H9 (cell line): ENCODE measurements around the gene ZNF106. TPM values are rescaled to one million over a fixed set of nuclear protein-coding genes. Genes with fewer than 3 reads are reported as not detected.

Experiments used
- DNase-seq: peaks from one replicate; pipeline ENCODE4 v3.0.0-alpha.2; 2017
- H2AFZ ChIP-seq: one replicate; pipeline ENCODE4 v1.6.1; 2013; ENCODE audit warnings: mild to moderate bottlenecking, low read length, control low read depth, moderate library complexity
- H2AK5ac ChIP-seq: 2 replicates; pipeline ENCODE4 v1.6.1; 2013; ENCODE audit warnings: low read length, control low read depth, mixed read lengths; ENCODE audit not compliant: insufficient read length
- H2BK120ac ChIP-seq: one replicate; pipeline ENCODE4 v1.6.1; 2013; ENCODE audit warnings: low read depth, mild to moderate bottlenecking, low read length, control low read depth, inconsistent platforms; ENCODE audit not compliant: poor library complexity, severe bottlenecking
- H2BK12ac ChIP-seq: 2 replicates; pipeline ENCODE4 v1.6.1; 2013; ENCODE audit warnings: low read length, control low read depth, mixed read lengths, low read depth; ENCODE audit not compliant: insufficient read length
- H2BK15ac ChIP-seq: 2 replicates; pipeline ENCODE4 v1.6.1; 2013; ENCODE audit warnings: low read depth, low read length, control low read depth
- H2BK20ac ChIP-seq: one replicate; pipeline ENCODE4 v1.6.1; 2013; ENCODE audit warnings: low read depth, mild to moderate bottlenecking, low read length, control low read depth, inconsistent platforms; ENCODE audit not compliant: poor library complexity, severe bottlenecking
- H2BK5ac ChIP-seq: 2 replicates; pipeline ENCODE4 v1.6.1; 2013; ENCODE audit warnings: low read length, control low read depth, mixed read lengths; ENCODE audit not compliant: insufficient read length
- H3K14ac ChIP-seq: 2 replicates; pipeline ENCODE4 v1.6.1; 2013; ENCODE audit warnings: low read length, control low read depth; ENCODE audit not compliant: insufficient read depth
- H3K18ac ChIP-seq: 2 replicates; pipeline ENCODE4 v1.6.1; 2013; ENCODE audit warnings: low read depth, mild to moderate bottlenecking, mixed read lengths, low read length, control low read depth; ENCODE audit not compliant: insufficient read length
- H3K23ac ChIP-seq: 2 replicates; pipeline ENCODE4 v1.6.1; 2013; ENCODE audit warnings: low read length, control low read depth, mixed read lengths, low read depth; ENCODE audit not compliant: insufficient read length
- H3K23me2 ChIP-seq: 2 replicates; pipeline ENCODE4 v1.6.1; 2013; ENCODE audit warnings: low read depth, mild to moderate bottlenecking, mixed read lengths, low read length, control low read depth; ENCODE audit not compliant: insufficient read length, poor library complexity, severe bottlenecking
- H3K27ac ChIP-seq: 2 replicates; pipeline ENCODE4 v1.5.1; 2013; ENCODE audit warnings: low read length, control low read depth, mixed read lengths, low read depth; ENCODE audit not compliant: insufficient read length
- H3K27me3 ChIP-seq: 2 replicates; pipeline ENCODE4 v1.6.1; 2013; ENCODE audit warnings: low read length, control low read depth, inconsistent platforms; ENCODE audit not compliant: insufficient read depth
- H3K4ac ChIP-seq: 2 replicates; pipeline ENCODE4 v1.6.1; 2013; ENCODE audit warnings: low read depth, mild to moderate bottlenecking, control low read depth, inconsistent platforms, low read length, moderate library complexity
- H3K4me1 ChIP-seq: 2 replicates; pipeline ENCODE4 v1.6.1; 2013; ENCODE audit warnings: low read length, control low read depth, inconsistent platforms; ENCODE audit not compliant: insufficient read depth
- H3K4me2 ChIP-seq: 2 replicates; pipeline ENCODE4 v1.6.1; 2013; ENCODE audit warnings: low read length, control low read depth, mixed read lengths; ENCODE audit not compliant: insufficient read length, insufficient read depth
- H3K56ac ChIP-seq: 2 replicates; pipeline ENCODE4 v1.6.1; 2013; ENCODE audit warnings: low read depth, mild to moderate bottlenecking, mixed read lengths, low read length, control low read depth; ENCODE audit not compliant: insufficient read length
- H3K79me1 ChIP-seq: 2 replicates; pipeline ENCODE4 v1.6.1; 2013; ENCODE audit warnings: low read depth, mild to moderate bottlenecking, moderate library complexity, low read length, control low read depth, inconsistent platforms; ENCODE audit not compliant: insufficient read depth, poor library complexity, severe bottlenecking
- H3K79me2 ChIP-seq: 2 replicates; pipeline ENCODE4 v1.6.1; 2013; ENCODE audit warnings: low read length, control low read depth, inconsistent platforms; ENCODE audit not compliant: insufficient read depth
- H3K9ac ChIP-seq: 2 replicates; pipeline ENCODE4 v1.6.1; 2013; ENCODE audit warnings: low read length, control low read depth, mixed read lengths; ENCODE audit not compliant: insufficient read length; ENCODE audit errors: extremely low read depth
- H3K9me3 ChIP-seq: one replicate; pipeline ENCODE4 v1.6.1; 2013; ENCODE audit warnings: low read depth, low read length, inconsistent platforms; ENCODE audit not compliant: control insufficient read depth
- H3T11ph ChIP-seq: one replicate; pipeline ENCODE4 v1.6.1; 2013; ENCODE audit warnings: mild to moderate bottlenecking, low read length, control low read depth, inconsistent platforms
- H4K20me1 ChIP-seq: one replicate; pipeline ENCODE4 v1.6.1; 2013; ENCODE audit not compliant: control insufficient read depth, insufficient read length, insufficient read depth
- H4K5ac ChIP-seq: 2 replicates; pipeline ENCODE4 v1.6.1; 2013; ENCODE audit warnings: low read depth, mild to moderate bottlenecking, mixed read lengths, low read length, control low read depth; ENCODE audit not compliant: insufficient read length
- H4K8ac ChIP-seq: replicated peaks from 2 replicates; pipeline ENCODE4 v1.6.1; 2013; ENCODE audit warnings: low read length, control low read depth, mixed read lengths, low read depth; ENCODE audit not compliant: insufficient read length
- H4K91ac ChIP-seq: 2 replicates; pipeline ENCODE4 v1.6.1; 2013; ENCODE audit warnings: low read depth, mild to moderate bottlenecking, moderate library complexity, mixed read lengths, low read length, control low read depth; ENCODE audit not compliant: insufficient read length
- H3K27ac Mint-ChIP-seq, 3 experiments: 2 replicates in 2 of 3; 3 replicates in 1 of 3; pipeline ENCODE4 v1.8.0; 2020 to 2021; ENCODE audit warnings: mixed read lengths in 3 of 3, mild to moderate bottlenecking in 1 of 3, moderate library complexity in 1 of 3
- H3K27me3 Mint-ChIP-seq: 2 replicates; pipeline ENCODE4 v1.8.0; 2021; ENCODE audit warnings: low read depth, mild to moderate bottlenecking, moderate library complexity, mixed read lengths
- H3K36me3 Mint-ChIP-seq, 3 experiments: 2 replicates in 2 of 3; 3 replicates in 1 of 3; pipeline ENCODE4 v1.8.0; 2020 to 2021; ENCODE audit warnings: low read depth in 3 of 3, mixed read lengths in 3 of 3; ENCODE audit not compliant: insufficient read depth in 1 of 3
- H3K4me1 Mint-ChIP-seq, 2 experiments: 2 replicates each; pipeline ENCODE4 v1.8.0; 2020; ENCODE audit warnings: mixed read lengths in 2 of 2
- H3K4me3 Mint-ChIP-seq, 2 experiments: 2 replicates in 1 of 2; 3 replicates in 1 of 2; pipeline ENCODE4 v1.8.0; 2020 to 2021; ENCODE audit warnings: mild to moderate bottlenecking in 2 of 2, mixed read lengths in 2 of 2, moderate library complexity in 1 of 2
- H3K9me3 Mint-ChIP-seq, 2 experiments: 2 replicates in 1 of 2; 3 replicates in 1 of 2; pipeline ENCODE4 v1.8.0; 2020; ENCODE audit warnings: mild to moderate bottlenecking in 2 of 2, mixed read lengths in 2 of 2, moderate library complexity in 1 of 2
- WGBS: extraction: QIAGEN DNeasy Blood & Tissue Kit; methylation state at CpG from one replicate; pipeline ENCODE4 v1.1.7; 2013; ENCODE audit warnings: missing lambda C conversion rate, low lambda C conversion rate, mixed read lengths; ENCODE audit not compliant: insufficient read length; ENCODE audit errors: extremely low coverage; 5-methylcytosine and 5-hydroxymethylcytosine counted together
- total RNA-seq: library from RNA; stranded (reverse); gene quantifications from 2 replicates; pipeline ENCODE4 v1.2.1, GENCODE V29; 2021
- TF ChIP-seq, protein P1 (sequence below): fragments of 200-600 bp; sonication (generic); conservative IDR thresholded peaks from 3 replicates; pipeline ENCODE4 v1.8.0; 2021; ENCODE audit warnings: antibody characterized with exemption, mild to moderate bottlenecking

ZNF106 gene
- total RNA-seq, 1 experiment from 2014 or later, result 55.0 TPM

- H3K4ac ChIP-seq, result no peak overlapping the region
- no peaks in the 10 kb centered on the region for H3K9me3 ChIP-seq
- DNase-seq, result no peak
- no peaks in the 10 kb centered on the region for H3K4me1 Mint-ChIP-seq
- H3K4me1 ChIP-seq, result no peaks in the 10 kb centered on the region
- H3K4me2 ChIP-seq, result no peak overlapping the region
- no peak overlapping the region for H3K14ac ChIP-seq
- no peak overlapping the region for H3K56ac ChIP-seq
- H3K18ac ChIP-seq, result no peak overlapping the region
- no peak overlapping the region for H2BK15ac ChIP-seq
- H3T11ph ChIP-seq, result no peak overlapping the region
- H2AK5ac ChIP-seq, result no peak overlapping the region
- TF ChIP-seq, protein P1, sequence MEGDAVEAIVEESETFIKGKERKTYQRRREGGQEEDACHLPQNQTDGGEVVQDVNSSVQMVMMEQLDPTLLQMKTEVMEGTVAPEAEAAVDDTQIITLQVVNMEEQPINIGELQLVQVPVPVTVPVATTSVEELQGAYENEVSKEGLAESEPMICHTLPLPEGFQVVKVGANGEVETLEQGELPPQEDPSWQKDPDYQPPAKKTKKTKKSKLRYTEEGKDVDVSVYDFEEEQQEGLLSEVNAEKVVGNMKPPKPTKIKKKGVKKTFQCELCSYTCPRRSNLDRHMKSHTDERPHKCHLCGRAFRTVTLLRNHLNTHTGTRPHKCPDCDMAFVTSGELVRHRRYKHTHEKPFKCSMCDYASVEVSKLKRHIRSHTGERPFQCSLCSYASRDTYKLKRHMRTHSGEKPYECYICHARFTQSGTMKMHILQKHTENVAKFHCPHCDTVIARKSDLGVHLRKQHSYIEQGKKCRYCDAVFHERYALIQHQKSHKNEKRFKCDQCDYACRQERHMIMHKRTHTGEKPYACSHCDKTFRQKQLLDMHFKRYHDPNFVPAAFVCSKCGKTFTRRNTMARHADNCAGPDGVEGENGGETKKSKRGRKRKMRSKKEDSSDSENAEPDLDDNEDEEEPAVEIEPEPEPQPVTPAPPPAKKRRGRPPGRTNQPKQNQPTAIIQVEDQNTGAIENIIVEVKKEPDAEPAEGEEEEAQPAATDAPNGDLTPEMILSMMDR, result no peak
- H3K4me3 Mint-ChIP-seq, result no peak overlapping the region
- no peaks in the 10 kb centered on the region for H3K79me2 ChIP-seq
- H4K5ac ChIP-seq, result no peak overlapping the region
- H4K8ac ChIP-seq, result no peak overlapping the region
- H3K9me3 Mint-ChIP-seq, result no peaks in the 10 kb centered on the region
- no peak overlapping the region for H3K27ac ChIP-seq
- H4K20me1 ChIP-seq, result no peaks in the 10 kb centered on the region
- peaks cover 19 to 67% (median 44%) of the 10 kb centered on the region in 3 experiments; a peak in 6 of 7 replicates for H3K36me3 Mint-ChIP-seq
- H2BK12ac ChIP-seq, result no peak overlapping the region
- H3K9ac ChIP-seq, result no peak overlapping the region
- H2BK120ac ChIP-seq, result no peak overlapping the region
- H2BK20ac ChIP-seq, result no peak overlapping the region
- H3K27me3 ChIP-seq, result no peaks in the 10 kb centered on the region
- H4K91ac ChIP-seq, result no peak overlapping the region
- no peak overlapping the region for H2BK5ac ChIP-seq
- no peaks in the 10 kb centered on the region for H3K23me2 ChIP-seq
- no peaks in the 10 kb centered on the region for H3K79me1 ChIP-seq
- no peak overlapping the region for H3K27ac Mint-ChIP-seq
- H3K27me3 Mint-ChIP-seq, result no peaks in the 10 kb centered on the region
- H2AFZ ChIP-seq, result no peak overlapping the region
- no CpG with 5 or more reads among the region's 7 CpGs for WGBS
- no peak overlapping the region for H3K23ac ChIP-seq
Measured at GRCh38 chr15:42419369-42419768, 71.6 kb downstream of the ZNF106 start.
